Embryonic facial prominence (tissue), 1 donor: ENCODE results near the gene RCAN1.
"Not testable (repeated sequence)": the region's sequence is repeated elsewhere in the genome, so short reads cannot be mapped to it uniquely, and the experiment has no call there.

ENCODE experiments used
- DNase-seq: peaks from one replicate; pipeline ENCODE4 v3.0.0-alpha.2; 2016; ENCODE audit errors: extremely low spot score

Gene RCAN1

DNA sequence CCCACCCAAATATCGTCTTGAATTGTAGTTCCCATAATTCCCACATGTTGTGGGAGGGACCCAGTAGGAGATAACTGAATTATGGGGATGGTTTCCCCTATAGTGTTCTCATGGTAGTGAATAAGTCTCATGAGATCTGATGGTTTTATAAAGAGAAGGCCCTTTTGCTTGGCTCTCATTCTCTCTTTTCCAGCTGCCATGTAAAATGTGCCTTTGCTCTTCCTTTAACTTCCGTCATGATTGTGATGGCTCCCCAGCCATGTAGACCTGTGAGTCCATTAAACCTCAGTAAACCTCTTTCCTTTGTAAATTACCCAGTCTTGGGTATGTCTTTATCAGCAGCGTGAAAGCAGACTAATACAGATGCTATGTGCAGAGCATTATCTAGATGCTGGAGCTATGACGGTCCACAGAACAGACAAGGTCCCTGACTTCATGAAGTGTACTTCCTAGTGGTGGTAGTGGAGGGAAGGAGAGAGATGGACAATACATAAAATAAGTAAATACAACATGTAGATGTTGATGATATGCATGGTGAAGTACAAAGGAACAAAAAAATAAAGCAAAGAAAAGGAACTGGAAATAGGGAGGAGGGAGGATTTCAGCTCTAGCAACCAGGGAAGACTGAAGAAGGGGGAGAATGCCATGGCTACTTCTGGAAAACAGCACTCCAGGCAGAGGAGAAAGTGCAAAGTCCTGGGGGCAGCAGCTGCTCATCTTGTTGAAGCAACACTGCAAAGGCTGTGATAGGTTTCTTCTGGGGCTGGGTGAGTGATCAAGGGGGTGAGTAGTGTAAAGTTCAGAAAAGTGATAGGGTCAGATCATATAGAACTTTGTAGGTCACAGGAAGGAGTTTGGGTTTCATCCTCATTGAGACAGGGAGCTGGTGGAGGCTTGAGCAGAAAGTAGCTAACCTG lies 6.8 kb upstream of the RCAN1 start:
- DNase-seq: no peak

DNA sequence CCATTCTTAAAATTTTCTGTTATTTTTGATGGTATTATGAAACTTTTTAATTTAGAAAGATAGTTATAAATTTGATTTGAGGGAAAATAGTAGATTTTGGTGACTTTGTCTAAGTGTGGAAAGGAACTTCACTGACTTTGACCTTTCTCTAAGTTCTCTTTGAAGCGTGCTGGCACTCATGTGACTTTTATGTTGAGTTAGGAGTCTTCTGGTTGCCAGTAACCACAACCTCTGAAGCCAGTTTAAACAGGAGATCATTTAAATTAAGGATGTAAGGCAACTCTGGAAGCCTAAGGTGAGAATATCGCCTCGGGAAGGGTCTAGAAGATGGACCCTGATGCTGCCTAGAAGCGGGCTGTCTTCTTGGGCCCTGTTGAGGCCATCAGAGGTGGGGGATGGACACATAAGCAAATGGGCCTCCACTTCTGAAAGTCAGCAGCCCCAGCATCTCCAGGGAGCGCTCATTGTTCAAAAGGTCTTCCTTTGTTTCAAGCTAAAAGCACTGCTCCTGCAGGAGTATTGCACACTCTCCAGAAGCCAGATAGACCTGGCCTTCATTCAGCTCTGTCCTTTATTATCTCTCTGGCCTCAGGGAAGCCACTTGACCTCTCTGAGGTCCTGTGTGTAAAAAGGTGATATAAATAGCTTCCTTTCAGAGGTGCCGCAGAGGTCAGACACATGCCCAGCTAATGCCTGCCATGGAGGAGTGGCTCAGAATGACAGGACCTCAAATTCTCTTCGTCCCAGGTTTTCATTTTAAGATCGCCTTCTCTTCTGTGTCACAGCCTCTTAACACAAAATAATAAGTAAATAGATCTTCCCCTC lies 5.1 kb upstream of the RCAN1 start:
- DNase-seq: no peak

DNA sequence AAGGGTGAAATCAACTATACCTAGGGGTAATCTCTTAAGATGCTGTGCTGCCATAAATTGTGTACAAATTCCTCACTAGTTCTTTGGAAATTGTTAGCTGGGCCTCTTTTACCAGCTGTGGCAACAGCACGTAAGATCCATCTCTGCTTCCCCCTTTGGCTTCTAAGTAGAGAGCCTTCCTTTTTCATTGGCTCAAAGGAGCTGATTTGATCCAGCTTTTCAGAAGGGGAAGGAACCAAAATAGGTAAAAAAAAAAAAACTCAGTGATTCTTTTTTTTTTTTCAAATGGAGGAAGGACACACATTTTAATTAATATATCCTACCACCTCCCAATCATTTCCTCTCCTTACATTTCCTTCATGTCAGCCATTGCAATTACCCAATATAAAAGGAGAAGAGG lies 4.0 kb upstream of the RCAN1 start:
- no peak for DNase-seq

DNA sequence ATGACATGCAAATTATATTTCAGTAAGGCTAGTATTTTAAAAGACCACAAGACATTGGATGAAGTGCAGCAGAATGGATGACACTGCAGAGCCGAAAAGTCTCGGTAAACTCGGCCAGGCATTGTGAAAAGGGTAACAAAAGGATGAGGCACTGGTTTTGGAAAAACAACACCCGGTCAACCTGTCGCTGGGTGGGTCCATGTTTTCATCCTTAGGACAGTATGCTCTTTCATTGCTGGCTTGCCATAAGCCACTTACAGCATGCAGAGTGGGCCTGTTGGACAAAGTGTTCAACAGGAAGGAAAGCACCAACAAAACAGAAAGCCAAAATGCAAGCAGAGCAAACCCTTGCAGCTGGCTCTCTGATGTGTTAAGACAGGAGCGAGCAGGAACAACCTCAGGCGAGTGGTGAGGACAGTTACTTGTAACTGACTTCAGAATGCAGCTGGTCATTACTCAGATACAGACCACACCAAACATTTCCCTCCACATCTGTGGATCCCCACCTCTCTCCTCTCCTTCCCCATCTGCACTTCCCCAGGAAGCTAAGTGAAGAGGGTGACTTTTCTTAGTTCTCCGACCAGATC lies 2.9 kb upstream of the RCAN1 start:
- no peak for DNase-seq

DNA sequence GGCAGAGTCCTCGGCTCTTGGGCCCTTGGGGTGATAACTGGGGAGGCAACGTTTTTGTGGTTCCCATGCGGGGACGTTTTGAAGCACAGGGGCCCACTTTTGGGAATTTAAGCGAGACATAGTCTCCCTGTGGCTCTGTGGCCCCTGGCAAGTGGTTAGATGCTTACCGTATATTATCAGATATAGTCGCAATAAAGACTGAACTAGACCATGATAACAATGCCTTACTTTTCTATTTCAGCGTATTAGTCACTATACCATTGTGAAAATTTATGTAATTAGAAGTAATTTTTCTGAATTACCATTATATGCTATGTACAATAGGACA lies 538 bp upstream of the RCAN1 start:
- DNase-seq: no peak

DNA sequence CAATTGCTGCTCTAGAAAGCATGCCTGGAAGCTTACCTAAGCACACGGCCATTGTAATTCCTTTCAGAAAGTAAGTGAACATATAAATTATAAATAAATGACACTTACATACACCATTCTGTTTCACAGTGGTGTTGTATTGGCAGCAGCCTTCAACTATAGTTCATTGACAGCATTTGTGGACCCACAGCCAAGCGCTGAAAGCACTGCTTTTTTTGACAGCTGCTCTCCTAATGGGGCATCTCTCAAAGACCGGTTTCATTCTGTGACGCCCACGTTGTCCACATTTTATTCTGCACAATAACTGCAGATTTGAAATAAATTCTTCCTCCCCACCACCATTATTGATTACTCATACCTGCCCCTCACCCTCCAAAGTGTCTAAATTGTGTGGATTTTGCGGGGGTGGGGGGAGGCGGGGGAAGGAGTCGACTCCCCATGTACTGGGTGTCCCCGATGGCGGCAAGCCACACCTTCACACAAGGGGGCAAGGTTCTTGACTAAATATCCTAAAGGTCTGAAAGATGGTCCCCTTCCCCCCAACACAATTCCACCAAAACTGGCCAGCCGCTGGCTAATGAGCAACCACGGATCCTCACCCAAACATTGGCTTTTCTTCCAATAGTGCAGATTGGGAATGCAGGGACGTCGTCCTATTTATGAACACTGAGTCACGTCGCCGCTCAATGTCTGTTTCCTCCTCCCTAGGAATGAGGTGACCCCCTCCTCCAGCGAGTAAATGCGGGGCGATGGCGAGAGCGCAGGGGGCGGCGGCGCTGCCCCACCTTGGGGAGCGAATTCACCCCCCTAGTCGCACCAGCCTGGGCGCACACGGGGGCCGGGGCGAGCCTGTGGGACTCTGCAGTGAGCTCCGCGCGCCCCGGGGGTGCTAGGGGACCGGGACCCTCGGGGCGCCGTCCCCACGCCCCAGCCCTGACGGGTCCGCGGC lies 960 bp downstream of the RCAN1 start:
- DNase-seq: no peak

DNA sequence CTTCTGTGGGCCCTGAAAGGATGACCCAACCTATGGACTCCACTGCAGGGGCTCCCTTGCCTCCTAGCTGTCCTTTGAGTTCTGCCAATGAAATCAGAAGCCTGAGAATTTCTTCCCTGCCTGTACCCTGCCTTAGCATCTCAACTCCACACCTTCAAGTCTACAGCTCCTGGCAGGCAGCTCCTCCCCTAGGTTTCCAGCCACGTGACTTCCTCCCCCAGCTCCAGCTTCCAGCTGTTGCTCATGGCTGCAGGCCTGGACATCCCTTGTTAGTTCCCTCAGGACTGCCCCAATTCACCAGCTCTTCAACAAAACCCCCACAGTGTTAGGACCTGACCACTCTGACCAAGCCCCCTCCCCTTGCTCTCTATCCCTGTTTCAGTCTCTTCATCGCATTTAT lies 2.4 kb downstream of the RCAN1 start:
- DNase-seq: no peak

DNA sequence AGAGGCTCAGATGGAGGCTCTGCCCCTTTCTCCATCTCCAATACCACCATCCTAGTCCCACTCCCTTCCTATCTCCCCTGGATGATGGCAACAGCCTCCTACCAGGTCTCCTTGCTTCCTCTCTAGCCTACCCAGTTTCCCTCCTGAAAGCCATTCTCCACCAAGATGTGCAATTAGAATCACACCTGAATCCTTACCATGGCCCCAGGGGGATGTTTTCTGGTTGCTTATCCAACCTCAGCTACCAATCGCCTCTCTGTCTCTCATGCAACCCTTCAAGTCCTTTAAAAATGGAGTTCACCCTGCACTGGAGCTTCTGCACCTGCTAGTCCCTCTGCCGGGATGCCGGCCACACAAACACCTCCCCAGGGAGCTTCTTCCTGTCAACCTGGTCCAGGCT lies 2.9 kb downstream of the RCAN1 start:
- no peak for DNase-seq

DNA sequence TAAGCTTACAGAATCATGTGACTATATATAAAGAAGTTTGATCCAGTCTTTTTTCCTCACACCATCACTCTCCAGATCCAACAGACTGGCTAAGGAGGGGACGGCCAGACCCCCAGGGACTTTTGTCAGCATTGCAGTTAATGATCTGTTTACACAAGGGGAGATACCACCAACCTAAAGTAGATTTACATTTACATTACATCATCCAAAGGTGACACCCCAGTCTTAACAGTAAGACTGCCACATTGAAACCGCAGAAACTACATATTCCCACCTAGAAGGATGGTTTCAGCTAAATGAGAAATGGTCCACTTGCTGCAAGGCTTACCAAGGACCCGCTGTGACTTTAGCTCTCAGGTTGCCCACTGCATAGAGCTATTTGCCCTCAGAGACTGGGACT lies 3.4 kb downstream of the RCAN1 start:
- DNase-seq: no peak

DNA sequence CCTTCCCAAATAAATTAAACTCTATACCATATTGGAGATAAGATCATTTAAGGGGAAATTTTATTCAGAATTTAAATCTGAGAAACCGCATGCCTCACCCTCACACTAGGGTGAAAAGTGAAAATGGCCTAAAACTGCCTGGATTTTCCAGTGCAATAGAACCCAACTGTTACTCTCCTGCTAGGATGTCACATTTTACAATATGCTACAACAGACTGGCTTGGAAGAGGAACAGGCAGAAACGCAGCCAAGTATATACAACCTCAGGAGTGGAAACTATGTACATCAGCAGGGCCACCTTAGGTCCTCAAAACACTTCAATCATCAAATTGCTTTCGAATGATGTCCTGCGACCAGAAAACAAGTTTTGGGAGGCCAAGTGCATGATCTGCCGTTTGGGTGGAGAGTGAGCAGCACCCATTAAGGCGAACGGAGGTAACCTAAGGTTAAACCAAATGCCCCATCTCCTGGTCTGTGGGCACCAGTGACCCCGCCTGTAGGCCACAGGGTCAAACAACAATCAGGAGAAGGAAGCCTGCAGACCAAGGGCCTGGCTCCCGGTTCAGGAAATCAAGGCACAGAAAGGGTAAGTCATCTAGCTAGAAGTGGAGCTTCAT lies 4.9 kb downstream of the RCAN1 start:
- no peak for DNase-seq

DNA sequence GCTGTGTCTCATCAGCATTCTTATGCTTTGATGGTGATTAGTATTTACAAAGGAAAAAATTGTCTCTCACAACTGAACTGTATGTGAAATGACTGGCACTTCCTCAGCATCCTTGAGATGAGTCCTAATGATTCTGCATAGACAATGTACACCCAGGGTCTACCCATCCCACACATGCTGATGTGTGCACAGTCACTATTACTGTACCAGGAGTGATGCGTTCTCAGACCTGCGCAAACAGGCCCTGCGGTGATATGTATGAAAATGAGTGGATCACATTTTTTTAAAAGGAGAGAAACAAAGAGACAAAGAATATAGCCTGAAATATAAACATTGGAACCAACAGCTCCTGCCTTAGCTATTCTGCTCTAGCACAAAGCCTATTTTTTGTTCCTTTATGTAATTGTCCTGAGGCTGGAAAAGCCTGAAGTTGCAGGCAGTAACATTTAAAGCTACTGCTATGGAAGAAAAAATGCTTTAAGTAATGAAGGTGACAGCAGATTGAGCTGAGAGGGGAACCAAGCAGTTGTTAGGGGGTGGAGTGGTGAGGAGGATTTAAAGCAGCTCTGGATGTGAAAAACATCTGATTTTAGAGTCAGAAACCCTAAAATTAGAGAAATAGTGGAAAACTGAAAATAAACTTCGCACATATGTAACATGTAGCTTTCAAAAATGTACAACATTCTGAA lies 5.5 kb downstream of the RCAN1 start:
- no peak for DNase-seq

DNA sequence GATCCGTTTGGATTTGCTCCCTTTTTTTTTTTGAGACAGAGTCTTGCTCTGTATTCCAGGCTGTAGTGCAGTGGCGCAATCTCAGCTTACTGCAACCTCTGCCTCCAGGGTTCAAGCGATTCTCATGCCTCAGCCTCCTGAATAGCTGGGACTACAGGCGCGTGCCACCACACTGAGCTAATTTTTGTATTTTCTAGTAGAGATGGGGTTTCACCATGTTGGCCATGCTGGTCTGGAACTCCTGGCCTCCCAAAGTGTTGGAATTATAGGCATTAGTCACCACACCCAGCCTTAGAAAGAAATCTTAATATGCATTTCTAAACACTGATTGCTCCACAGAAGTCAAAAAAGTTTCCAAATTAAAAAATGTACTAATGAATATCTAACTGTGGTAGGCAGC lies 7.5 kb downstream of the RCAN1 start:
- DNase-seq: not testable (repeated sequence)

DNA sequence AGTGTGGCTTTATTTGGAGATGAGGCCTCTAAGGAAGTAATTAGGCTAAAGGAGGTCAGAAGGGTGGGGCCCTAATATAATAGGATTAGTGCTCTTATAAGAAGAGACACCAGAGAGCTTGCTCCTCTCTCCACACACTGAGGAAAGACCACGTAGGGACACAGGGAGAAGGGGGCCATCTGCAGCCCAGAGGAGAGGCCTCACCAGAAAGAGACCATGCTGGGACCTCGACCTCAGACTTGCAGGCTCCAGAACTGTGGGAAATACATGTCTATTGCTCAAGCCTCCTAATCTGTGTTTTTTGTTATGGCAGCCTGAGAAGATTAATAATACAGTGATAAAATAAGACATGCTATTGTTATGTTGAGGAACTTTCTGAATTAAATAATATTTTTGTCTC lies 8.3 kb downstream of the RCAN1 start:
- no peak for DNase-seq

DNA sequence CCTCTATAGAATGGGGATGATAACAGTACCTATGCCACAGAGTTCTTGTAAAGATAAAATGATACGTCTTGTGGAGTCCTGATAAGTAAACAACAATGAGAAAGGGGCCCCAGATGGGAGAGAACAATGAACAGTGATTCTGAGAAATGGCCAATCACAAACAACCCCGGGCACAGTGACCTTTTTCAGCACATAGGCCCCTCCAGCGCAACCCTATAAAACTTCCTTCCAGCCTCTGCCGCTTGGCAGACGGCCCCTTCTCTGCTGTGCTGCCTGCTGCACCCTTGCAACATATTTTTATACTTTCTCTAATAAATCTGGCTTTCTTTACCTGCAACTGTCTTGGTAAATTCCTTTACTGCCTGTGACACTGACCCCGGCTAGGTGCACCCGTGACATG lies 8.9 kb downstream of the RCAN1 start:
- DNase-seq: no peak

DNA sequence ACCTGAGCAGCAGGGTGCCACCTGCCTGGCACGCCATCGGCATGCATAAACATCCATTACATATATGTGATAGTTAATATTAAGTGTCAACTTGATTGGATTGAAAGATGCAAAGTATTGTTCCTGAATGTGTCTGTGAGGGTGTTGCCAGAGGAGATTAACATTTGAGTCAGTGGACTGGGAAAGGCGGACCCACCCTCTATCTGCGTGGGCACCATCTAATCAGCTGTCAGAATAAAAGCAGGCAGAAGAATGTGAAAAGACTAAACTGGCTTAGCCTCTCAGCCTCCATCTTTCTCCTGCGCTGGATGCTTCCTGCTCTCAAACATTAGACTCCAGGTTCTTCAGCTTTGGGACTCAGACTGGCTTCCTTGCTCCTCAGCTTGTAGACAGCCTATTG lies 10.0 kb downstream of the RCAN1 start:
- DNase-seq: not testable (repeated sequence)

DNA sequence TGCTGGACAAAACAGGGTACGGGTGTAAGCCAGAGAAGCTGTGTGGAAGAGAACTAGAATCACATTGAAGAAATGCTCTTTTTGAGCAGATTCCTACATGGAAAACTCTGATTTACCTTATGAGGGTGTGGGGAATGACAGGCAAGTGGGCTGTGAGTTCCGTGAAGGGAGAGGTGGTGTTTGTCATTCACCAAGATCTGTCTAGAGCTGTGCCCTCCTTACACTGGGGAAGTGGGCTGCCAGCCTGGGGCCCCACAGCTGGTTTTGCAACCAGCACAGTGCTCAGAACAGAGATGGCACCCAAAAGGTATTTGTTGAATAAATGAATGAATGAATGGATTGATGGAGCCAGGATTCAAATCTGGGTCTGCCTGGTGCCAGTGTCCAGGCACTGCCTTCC lies 10.4 kb downstream of the RCAN1 start:
- no peak for DNase-seq

DNA sequence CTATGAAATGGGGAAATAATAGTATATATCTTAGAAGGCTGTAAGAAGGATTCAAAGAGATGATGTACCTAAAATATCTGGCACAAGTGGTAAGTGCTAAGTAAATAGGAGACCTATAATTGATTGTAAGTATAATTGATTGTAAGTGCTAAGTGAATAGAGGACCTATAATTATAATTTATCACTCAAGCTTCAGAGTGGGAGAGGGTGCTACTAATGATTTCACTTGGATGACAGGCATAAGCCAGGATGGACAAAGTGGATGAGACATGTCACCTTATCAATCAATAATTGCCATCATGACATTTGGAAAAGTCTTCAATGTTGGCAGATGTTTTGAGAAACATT lies 11.2 kb downstream of the RCAN1 start:
- DNase-seq: no peak

DNA sequence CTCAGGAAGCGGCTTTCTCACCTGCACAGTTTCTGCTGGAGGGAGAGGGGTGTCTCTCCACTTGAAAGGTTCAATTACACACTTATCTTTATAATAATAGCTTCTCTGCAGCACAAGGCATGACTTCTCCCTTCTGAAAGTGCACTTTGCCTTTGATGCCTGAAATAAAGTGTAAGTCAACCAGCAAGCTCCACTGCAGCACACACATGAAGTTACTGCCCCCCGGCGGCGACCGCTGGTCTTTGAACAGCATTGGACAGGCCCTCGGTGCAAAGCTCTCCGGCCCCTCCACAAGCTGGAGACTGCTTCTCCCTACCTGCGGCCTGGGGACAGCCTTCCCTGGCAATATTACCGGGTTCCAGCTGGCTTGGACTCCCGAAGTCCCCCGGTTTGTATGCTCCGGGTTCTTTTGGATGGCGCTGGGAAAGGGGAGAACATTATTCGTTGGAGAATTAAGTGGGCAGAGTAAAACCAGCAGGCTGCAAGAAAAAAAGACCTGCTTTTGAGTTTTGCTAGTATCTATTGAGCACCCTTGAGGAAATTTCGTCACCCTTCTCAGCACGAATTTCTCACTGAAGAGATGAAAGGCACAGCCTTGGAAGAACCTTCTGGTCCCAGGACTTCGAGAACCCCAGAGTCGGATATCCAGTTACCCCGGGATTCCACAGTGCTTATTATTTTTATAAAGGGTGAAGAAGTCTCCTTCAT lies 11.8 kb downstream of the RCAN1 start:
- DNase-seq: peak; percentile 59

DNA sequence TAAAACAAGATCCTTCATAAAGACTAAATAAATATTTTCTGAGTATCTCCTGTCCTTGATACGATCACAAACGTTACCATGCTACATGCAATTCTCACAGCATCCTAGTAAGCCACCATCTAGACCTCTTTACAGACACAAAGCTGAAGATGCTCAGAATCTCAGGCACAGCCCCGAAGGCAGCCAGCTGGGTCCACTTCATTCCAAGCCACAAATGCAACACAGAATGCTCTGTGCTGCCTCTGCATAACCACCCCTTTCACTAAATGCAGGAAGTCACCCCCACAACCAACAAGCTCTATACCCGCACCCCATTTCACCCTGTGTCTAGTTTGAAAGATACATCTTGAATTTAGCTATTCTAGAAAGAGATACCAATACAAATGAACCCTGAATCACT lies 12.9 kb downstream of the RCAN1 start:
- DNase-seq: no peak

DNA sequence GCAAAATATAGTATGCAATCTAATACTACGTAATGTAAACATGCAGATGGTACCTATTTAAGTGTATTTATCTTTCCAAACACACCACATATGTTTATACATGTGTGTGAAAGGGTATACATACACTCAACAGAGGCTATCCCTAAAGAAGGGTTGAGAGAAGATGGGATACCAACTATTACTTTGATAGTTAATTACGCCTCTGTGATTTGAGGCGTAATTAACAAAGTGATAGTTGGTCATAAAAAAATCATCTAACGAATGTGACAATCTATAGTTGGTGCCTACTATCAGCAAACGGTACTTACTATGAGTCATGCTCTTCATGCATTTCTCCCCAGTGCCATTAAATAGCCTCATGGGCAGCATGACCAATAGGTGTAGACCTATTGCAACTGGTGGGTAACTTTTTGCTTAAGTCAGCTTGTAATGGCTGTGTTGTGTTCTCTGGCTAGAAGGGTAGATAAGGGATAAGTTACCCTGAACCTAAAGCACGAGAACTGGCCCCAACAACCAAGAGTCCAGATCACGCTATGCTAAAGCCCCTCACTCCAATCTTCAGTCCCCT lies 15.3 kb downstream of the RCAN1 start:
- DNase-seq: no peak
